Limb (tissue), 2 donors: ENCODE measurements around the gene CCL28.
"Not testable (repeated sequence)": the region's sequence is repeated elsewhere in the genome, so short reads cannot be mapped to it uniquely, and the experiment has no call there.

ENCODE experiments used
- DNase-seq, 2 donors: peaks; one replicate each; pipeline ENCODE4 v3.0.0-alpha.2; 2016; ENCODE audit errors: extremely low spot score in 2 of 2

The CCL28 gene, protein sequence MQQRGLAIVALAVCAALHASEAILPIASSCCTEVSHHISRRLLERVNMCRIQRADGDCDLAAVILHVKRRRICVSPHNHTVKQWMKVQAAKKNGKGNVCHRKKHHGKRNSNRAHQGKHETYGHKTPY

DNA sequence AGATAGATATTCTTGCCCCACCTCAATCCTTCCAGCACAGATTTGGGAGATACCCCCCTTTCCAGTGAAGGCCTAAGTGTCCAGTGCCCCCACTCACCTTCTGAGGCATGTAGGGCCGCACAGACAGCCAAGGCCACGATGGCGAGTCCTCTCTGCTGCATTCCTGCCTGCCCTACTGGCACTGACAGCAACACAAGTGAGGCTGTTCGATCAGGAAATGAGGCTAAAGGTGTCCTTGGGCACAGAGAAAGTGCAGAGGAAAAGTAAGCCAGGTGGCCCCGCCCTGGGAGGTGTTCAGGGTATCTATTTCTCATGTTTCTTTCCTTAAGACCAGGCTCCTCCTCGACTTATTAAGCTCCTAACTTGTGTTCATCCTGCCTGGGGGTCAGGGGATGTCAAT is at the start of gene CCL28:
TSS of gene CCL28 (minus strand) at position 236 of the 400 bp plus-strand sequence. CDS start at position 161, 75 bp downstream.
- DNase-seq, result no peak

GRCh38 chr5:43461066-43461465 is 48.9 kb upstream of the CCL28 start:
- no peak for DNase-seq

DNA sequence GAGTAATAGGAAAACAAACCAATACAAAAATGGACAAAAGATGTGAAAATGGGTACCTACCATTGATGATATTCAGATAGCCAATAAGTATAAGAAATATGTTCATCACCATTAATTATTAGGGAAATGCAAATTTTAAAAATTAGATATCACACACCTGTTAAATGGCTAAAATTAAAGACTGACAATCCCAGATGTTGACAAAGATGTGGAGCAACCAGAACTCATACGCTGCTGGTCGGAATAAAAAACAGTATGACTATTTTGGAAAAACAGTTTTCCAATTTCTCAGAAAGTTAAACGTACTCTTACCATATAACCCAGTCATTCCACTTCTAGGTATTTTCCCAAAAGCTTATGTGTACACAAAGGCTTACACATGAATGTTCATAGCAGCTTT is 44.4 kb upstream of the CCL28 start:
- no peak for DNase-seq

DNA sequence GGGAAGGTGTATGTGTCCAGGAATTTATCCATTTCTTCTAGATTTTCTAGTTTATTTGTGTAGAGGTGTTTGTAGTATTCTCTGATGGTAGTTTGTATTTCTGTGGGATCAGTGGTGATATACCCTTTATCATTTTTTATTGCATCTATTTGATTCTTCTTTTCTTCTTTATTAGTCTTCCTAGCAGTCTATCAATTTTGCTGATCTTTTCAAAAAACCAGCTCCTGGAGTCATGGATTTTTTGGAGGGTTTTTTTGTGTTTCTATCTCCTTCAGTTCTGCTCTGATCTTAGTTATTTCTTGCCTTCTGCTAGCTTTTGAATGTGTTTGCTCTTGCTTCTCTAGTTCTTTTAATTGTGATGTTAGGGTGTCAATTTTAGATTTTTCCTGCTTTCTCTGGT is 29.4 kb upstream of the CCL28 start:
- not testable (repeated sequence) for DNase-seq

DNA sequence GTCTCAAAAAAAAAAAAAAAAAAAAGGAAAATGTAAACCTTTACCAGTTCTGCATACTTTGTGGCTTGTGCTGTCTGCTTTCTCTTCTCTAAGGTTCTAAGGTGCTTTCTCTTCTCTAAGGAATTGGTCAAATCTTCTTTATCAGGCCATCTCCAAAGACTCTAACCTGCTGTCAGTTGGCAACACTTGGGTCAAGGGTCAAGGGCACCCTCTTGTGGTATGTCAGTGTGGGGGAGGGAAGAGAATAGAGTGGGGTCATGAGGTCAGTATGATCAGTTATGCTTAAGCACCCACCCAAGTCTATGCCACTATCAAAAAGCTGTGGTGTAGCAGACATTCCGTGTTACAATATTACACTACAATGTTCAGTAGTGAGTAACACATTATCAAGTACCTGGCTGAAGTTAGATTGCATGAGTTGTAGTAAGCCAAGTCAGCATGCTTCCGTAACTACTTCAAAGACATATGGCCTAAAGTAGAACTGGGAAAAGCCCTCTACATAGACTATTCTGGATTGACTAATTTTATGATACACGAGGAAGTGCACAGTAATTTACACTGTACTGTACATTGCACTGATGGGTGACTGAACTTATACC is 25.0 kb upstream of the CCL28 start:
- no peak for DNase-seq

DNA sequence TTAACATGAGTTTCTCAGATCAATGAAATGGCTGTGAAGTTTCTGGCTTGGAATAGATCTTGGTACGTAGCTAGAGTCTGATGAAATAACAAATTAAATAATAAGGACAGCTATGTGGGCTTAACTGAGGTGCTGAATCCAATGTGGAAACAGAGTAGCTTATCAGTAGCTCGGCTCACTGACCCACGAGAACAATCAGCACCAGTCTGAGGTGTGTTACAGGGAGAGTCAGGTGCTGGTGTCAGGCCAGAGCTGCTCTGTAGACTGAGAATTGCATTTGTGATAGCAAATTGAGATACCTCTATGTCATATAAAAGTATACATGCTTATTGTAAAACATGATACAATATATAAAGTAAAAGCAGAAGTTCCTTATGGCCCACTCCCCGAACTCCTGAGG is 21.2 kb upstream of the CCL28 start:
- DNase-seq, result no peak

GRCh38 chr5:43432486-43433375 is 20.5 kb upstream of the CCL28 start:
- no peak for DNase-seq

- DNase-seq, result no peak
Observed at GRCh38 chr5:43429706-43430105, 17.5 kb upstream of the CCL28 start.

DNA sequence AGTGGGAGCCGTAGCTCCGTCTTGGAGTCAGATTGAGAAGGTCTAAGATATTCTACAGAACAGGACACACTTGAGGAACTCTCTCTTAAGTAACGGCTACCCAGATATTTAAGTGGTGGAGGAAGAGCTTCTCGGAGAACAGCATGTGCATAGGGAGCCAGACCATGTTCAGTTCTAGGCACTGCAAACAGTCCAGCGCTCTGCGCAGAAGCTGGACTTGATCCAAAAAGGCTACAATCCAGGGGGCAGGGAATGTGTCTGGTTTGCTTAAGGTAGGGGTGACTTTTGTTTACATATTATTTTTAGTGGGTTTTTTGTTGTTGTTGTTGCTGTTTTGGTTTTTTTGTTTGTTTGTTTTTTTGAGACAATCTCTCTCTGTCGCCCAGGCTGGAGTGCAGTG is 16.8 kb upstream of the CCL28 start:
- DNase-seq, result no peak

DNA sequence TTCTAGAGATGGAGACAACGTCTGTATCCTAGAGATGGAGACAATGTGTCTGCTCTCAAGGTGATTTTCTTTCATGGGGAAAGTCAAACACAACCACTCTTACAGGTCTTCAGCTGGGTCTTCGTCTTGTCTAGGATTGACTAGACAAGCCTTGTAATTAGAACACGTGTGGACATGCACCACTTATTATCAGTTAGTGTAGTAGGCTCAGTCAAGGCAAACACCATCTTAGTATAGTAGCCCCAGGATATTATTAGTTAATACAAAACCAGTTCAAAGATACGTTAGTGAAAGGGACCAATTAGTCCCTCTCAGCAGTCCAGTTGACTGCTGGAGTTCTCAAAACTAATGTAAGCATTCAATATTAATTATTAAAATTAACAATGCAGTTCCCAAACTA is 15.1 kb upstream of the CCL28 start:
- no peak for DNase-seq

- no peak for DNase-seq
Observed at GRCh38 chr5:43425983-43426382, 13.8 kb upstream of the CCL28 start.

DNA sequence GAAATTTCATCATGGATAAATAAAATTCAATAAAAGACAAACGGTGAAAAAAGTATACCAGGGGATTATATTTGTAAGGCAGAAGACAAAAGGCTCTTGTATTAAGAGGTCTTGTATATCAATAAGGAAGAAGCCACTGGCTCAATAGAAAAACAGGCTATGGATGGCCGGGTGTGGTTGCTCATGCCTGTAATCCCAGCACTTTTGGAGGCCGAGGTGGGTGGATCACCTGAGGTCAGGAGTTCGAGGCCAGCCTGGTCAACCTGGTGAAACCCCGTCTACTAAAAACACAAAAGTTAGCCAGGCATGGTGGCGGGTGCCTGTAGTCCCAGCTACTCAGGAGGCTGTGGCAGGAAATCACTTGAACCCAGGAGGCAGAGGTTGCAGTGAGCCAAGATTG is 10.9 kb upstream of the CCL28 start:
- not testable (repeated sequence) for DNase-seq

DNA sequence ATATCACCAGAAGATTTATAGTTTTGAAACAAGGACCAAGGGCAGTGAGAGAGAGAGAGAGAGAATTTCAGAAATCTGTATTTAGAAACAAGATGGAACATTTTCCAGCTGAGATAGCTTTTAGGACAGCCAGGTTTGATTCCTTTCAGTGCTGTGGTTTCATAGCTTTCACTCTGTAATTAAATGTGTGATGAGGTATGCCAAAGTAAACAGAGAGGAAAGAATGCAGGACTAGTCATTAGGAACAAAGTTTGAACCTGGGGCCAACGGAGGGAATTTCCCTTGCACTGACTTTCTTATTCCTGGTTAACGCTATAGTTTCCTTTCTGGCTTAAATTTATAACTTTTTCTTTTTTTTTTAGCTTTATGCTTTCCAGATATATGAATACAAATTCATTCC is 10.0 kb upstream of the CCL28 start:
- peak in 1 of 2 donors; percentile 33 for DNase-seq

DNA sequence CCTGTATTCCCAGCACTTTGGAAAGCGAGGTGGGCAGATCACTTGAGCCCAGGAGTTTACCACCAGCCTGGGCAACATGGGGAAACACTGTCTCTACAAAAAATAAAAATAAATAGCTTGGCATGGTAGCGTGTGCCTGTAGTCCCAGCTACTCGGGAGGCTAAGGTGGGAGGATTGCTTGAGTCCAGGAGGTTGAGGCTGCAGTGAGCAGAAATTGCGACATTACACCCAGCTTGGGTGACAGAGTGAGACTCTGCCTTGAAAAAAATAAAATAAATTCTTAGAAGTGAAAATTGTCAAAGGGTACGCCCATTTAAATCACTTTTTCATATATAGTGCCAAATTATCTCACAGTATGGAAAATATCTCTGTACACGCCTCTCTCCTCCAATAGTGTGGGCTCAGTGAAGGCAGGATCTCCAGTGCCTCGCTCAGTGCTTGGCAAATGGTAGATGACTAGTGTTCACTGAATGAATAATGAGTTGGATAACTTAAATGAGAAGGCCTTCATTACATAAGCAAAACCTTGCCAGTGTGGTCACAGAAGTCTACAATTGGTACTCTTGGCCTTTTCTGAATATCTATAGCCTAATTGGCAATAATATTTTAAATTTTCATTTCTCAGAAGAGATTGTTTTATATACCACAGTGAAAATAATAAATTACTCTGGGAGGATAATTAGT is 9.4 kb upstream of the CCL28 start:
- no peak for DNase-seq

DNA sequence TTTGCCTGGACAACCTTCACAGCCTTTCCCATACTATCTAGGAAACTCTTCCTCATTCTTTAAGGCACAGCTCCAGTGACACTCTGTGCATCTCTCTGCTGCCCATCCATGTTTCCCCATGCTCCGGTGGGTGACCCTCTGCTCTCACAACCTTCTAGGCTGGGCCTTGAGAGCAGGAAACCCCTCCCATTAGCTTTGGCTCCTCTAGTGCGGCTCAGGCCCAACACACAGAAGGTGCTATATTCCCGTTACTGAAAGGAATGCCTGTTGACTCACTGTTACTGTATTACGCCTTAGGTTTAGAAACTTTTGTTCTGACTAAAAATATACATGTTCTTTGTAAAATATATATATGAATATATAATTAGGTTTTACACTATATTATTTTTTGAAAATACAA is 8.1 kb upstream of the CCL28 start:
- DNase-seq, result no peak

DNA sequence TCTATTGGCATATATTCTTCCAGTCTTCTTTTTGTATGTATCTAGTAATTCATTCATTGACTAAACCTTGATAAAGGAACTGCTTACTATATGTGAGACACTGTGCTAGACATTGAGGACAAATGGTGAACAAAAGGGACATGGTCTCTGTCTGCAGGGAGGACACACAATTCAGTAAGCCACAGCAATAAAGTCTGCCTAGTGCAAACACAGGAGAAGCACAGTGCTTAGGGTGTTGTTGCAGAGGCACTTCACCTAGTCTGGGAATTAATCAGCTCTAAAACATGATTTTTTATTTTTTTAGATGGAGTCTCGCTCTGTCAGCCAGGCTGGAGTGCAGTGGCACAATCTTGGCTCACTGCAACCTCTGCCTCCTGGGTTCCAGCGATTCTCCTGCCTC is 6.4 kb upstream of the CCL28 start:
- no peak for DNase-seq

DNA sequence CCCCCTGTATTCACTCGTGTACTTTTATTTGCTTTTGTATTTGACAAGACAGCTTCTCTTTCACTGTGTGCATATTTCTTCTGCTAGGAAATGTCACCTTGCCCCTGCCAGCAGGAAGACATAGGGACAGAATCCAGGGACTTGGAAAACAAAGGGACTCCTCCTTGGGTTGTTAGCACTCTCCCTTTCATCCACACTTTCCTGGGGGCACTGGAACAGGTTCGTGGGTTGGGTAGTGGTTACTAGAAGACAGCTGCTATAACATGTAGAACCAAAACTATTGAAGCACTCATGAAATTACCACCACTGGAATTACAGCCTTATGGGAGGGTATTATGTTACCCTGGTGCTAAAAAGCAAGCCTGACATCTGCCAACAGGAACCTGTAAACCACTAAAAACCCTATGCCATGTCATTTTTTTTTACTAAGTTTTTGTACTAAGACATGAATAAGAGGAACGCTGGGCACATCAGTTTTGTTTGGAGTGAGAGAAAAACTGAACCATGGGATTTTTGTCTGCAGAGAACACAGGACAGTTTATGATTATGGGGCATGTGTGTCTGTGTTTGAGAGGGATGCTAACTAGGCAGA is 4.7 kb upstream of the CCL28 start:
- DNase-seq, result no peak

DNA sequence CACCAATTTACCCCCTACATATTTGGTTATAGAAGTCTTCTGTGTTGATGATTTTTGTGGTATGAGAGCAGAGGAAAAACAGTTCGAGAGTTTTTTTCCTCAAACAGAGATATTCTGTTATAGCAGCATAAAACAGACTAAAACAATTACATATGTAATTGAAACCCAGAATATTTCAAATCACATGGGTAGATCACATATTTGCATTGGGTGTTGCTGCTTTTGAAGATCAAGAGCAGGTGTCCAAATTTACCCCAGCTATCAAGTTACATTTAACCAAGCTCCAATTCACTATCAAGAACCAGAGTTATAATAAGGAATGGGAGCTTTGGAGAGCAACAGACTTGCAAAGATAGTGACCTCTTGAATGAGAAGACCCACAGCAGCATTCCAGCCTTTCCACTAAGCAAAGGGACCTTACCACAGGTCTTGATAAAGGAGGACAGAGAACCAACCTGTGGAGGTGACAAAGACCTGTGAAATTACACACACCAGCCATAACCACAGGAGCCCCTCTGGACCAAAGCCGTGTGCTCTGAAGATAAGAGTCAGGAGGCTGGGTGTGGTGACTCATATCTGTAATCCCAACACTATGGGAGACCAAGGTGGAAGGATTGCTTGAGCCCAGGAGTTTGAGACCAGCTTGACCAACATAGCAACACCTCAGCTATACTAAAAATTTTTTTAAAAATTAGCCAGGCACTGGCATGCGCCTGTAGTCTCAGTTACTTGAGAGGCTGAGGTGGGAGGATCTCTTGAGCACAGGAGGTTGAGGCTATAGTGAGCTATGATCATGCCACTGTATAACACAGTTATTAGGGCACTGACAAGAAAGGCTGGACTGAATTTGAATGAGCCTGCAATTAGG is 4.0 kb upstream of the CCL28 start:
- DNase-seq, result no peak

DNA sequence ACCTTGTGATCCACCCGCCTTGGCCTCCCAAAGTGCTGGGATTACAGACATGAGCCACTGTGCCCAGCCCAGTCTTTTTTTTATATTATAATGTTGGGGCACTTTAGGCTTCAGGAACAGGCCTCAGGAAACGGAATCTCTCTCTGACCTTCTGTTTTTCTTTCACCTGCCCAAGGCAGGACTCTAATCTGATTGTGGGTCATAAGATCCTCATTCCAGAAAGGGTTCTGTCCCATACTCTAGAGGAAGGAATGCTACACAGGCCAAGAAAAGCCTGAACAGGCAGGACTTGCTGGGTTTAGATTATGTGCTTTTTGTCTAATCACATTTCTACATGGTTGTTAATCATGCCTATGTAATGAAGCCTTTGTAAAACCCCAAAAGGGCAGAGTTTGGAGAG is 1.8 kb upstream of the CCL28 start:
- DNase-seq, result no peak

GRCh38 chr5:43412644-43413043 is 453 bp upstream of the CCL28 start:
- DNase-seq, result no peak

GRCh38 chr5:43411495-43411894 is 696 bp downstream of the CCL28 start:
- DNase-seq, result no peak
